NCI-H524 treated with DMSO at 0.1 percent for 48 hours (cell line): ENCODE measurements around the gene TBPL1.

Experiments used
- DNase-seq: peaks from one replicate; lab custom pipeline; 2025; lab: John Stamatoyannopoulos, UW

TBPL1 gene

GRCh38 chr6:134007077-134007476 is 54.1 kb downstream of the TBPL1 start:
- no peak for DNase-seq

GRCh38 chr6:134009876-134010275 is 56.9 kb downstream of the TBPL1 start:
- no peak for DNase-seq

GRCh38 chr6:134010400-134010799 is 57.4 kb downstream of the TBPL1 start:
- no peak for DNase-seq

GRCh38 chr6:134010974-134011373 is 58.0 kb downstream of the TBPL1 start:
- DNase-seq = no peak

GRCh38 chr6:134014588-134015137 is 61.6 kb downstream of the TBPL1 start:
- DNase-seq = no peak

- no peak for DNase-seq
Measured at GRCh38 chr6:134015719-134016557, 62.9 kb downstream of the TBPL1 start.

GRCh38 chr6:134016558-134016814 is 63.5 kb downstream of the TBPL1 start:
- no peak for DNase-seq

GRCh38 chr6:134020071-134020470 is 67.0 kb downstream of the TBPL1 start:
- DNase-seq = no peak

GRCh38 chr6:134020543-134020942 is 67.5 kb downstream of the TBPL1 start:
- no peak for DNase-seq

- no peak for DNase-seq
Measured at GRCh38 chr6:134020968-134021367, 67.9 kb downstream of the TBPL1 start.

GRCh38 chr6:134021396-134022122 is 68.5 kb downstream of the TBPL1 start:
- no peak for DNase-seq

- DNase-seq = no peak
Measured at GRCh38 chr6:134022650-134023049, 69.6 kb downstream of the TBPL1 start.

GRCh38 chr6:134026597-134026996 is 73.6 kb downstream of the TBPL1 start:
- no peak for DNase-seq

- no peak for DNase-seq
Measured at GRCh38 chr6:134028438-134028837, 75.4 kb downstream of the TBPL1 start.

GRCh38 chr6:134029495-134030455 is 76.8 kb downstream of the TBPL1 start:
- DNase-seq = no peak

- DNase-seq = no peak
Measured at GRCh38 chr6:134031696-134032255, 78.8 kb downstream of the TBPL1 start.

- no peak for DNase-seq
Measured at GRCh38 chr6:134034478-134034877, 81.5 kb downstream of the TBPL1 start.

GRCh38 chr6:134034961-134035822 is 82.2 kb downstream of the TBPL1 start:
- DNase-seq = no peak

GRCh38 chr6:134035823-134036296 is 82.8 kb downstream of the TBPL1 start:
- no peak for DNase-seq

GRCh38 chr6:134039116-134039515 is 86.1 kb downstream of the TBPL1 start:
- DNase-seq = no peak
